H1 (cell line): Measurements from ENCODE around the gene OR56A4.

Experiments
- BRCA1 ChIP-seq: IDR thresholded peaks from 2 replicates; pipeline ENCODE4 v1.6.1; 2012; ENCODE audit warnings: low read depth, low read length, improper control_type of control experiment
- EP300 ChIP-seq, 2 experiments: IDR thresholded peaks; 1 replicate in 1 of 2; 2 replicates in 1 of 2; pipeline ENCODE4 v1.6.1; 2011 to 2012; ENCODE audit warnings: low read depth in 2 of 2, low read length in 2 of 2, mild to moderate bottlenecking in 2 of 2, borderline replicate concordance in 1 of 2, inconsistent platforms in 1 of 2, moderate library complexity in 1 of 2
- EZH2 ChIP-seq: fragments of 200-600 bp; sonication (generic); IDR thresholded peaks from 2 replicates; pipeline ENCODE4 v1.7.1; 2012; ENCODE audit warnings: low read depth, mild to moderate bottlenecking, moderate library complexity, low read length, inconsistent platforms; ENCODE audit not compliant: severe bottlenecking
- JUN ChIP-seq: IDR thresholded peaks from 2 replicates; pipeline ENCODE4 v1.6.1; 2011; ENCODE audit warnings: low read depth, mild to moderate bottlenecking, improper control_type of control experiment, low read length
- RAD21 ChIP-seq, 2 experiments: IDR thresholded peaks in 1 of 2; conservative IDR thresholded peaks in 1 of 2; 2 replicates each; pipeline ENCODE4 v1.6.1; 2011; ENCODE audit warnings: low read depth in 2 of 2, low read length in 2 of 2, improper control_type of control experiment in 1 of 2, inconsistent platforms in 1 of 2, mild to moderate bottlenecking in 1 of 2, moderate library complexity in 1 of 2
- SP1 ChIP-seq: IDR thresholded peaks from 2 replicates; pipeline ENCODE4 v1.6.1; 2011; ENCODE audit warnings: low read depth, low read length
- SP2 ChIP-seq: IDR thresholded peaks from 2 replicates; pipeline ENCODE4 v1.6.1; 2012; ENCODE audit warnings: mild to moderate bottlenecking, low read length, inconsistent platforms
- SP4 ChIP-seq: IDR thresholded peaks from 2 replicates; pipeline ENCODE4 v1.6.1; 2012; ENCODE audit warnings: low read length, inconsistent platforms
- TF ChIP-seq, protein P1 (sequence below), 3 experiments: IDR thresholded peaks; 1 replicate in 2 of 3; 2 replicates in 1 of 3; pipeline versions ENCODE4 v1.5.1 to v1.6.1; 2011; ENCODE audit warnings: low read length in 3 of 3, mild to moderate bottlenecking in 3 of 3, inconsistent platforms in 2 of 3, low read depth in 1 of 3, moderate library complexity in 1 of 3; ENCODE audit not compliant: insufficient read depth in 1 of 3; ENCODE audit errors: control extremely low read depth in 1 of 3

DNA sequence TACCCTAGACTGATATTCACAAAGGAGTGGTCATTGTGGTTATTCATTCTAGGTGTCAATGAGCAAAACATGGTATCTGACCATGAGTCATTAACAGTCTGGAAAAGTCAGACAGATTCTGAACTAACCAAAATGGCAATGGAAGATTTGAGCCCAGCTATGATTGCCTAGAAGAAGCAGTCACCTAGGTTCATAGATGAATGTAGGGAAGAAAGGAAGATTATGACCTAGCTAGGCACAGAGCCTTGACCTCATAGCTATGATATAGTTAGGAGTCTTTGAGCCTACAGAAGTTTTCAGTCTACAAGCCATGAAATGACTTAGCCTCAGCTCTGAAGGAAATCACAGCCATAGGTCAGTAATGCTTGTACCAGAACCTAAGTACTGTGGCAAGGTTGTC is 351 bp downstream of the OR56A4 start:
- no peak for TF ChIP-seq BRCA1
- TF ChIP-seq EP300 (IDR thresholded peaks at IDR 0.05; ENCODE audit: borderline replicate concordance in 1 of 2, low read depth in 2 of 2, low read length in 2 of 2) = no peak
- TF ChIP-seq RAD21 (IDR thresholded peaks at IDR 0.05 in 1 of 2, conservative IDR thresholded peaks at IDR 0.05 in 1 of 2; ENCODE audit: low read depth in 2 of 2, low read length in 2 of 2) = no peak
- TF ChIP-seq EZH2 = no peak
- TF ChIP-seq, protein P1, sequence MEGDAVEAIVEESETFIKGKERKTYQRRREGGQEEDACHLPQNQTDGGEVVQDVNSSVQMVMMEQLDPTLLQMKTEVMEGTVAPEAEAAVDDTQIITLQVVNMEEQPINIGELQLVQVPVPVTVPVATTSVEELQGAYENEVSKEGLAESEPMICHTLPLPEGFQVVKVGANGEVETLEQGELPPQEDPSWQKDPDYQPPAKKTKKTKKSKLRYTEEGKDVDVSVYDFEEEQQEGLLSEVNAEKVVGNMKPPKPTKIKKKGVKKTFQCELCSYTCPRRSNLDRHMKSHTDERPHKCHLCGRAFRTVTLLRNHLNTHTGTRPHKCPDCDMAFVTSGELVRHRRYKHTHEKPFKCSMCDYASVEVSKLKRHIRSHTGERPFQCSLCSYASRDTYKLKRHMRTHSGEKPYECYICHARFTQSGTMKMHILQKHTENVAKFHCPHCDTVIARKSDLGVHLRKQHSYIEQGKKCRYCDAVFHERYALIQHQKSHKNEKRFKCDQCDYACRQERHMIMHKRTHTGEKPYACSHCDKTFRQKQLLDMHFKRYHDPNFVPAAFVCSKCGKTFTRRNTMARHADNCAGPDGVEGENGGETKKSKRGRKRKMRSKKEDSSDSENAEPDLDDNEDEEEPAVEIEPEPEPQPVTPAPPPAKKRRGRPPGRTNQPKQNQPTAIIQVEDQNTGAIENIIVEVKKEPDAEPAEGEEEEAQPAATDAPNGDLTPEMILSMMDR (IDR thresholded peaks at IDR 0.05; ENCODE audit: control extremely low read depth in 1 of 3, insufficient read depth in 1 of 3, low read depth in 1 of 3, low read length in 3 of 3) = no peak
- no peak for TF ChIP-seq SP4
- TF ChIP-seq SP2 = no peak
- TF ChIP-seq SP1 = no peak
- no peak for TF ChIP-seq JUN
